Fibroblast of the aortic adventitia (primary cell): ENCODE data around the gene ANKRD31. TPM values are rescaled to one million over a fixed set of nuclear protein-coding genes. Genes with fewer than 3 reads are reported as not detected.
"Not testable (repeated sequence)": the region's sequence is repeated elsewhere in the genome, so short reads cannot be mapped to it uniquely, and the experiment has no call there.

Experiments
- DNase-seq: peaks from one replicate; pipeline ENCODE4 v3.0.0-alpha.2; 2010; ENCODE audit warnings: low read depth
- H3K4me3 ChIP-seq: 2 replicates; pipeline ENCODE4 v1.5.1; 2011; ENCODE audit warnings: low read depth, mild to moderate bottlenecking, control low read depth, low read length, moderate library complexity
- CTCF ChIP-seq: IDR thresholded peaks from 2 replicates; pipeline ENCODE4 v1.5.1; 2011; ENCODE audit warnings: mild to moderate bottlenecking, low read length, control low read depth, inconsistent platforms; ENCODE audit not compliant: insufficient read depth
- total RNA-seq: library from RNA; depleted of rRNA; stranded (reverse); fragments of >200 nt; gene quantifications from 2 replicates; pipeline ENCODE4 v1.2.3, GENCODE V29; 2012; ENCODE audit warnings: low replicate concordance

ANKRD31 gene
- total RNA-seq, 1 donor, result 0.18 TPM

GRCh38 chr5:75089137-75089536 lies 147.5 kb downstream of the ANKRD31 start:
- TF ChIP-seq CTCF, result no peak
- H3K4me3 ChIP-seq, result no peak overlapping the region
- no peak for DNase-seq

- no peak for TF ChIP-seq CTCF
- no peak overlapping the region for H3K4me3 ChIP-seq
- DNase-seq, result no peak
Observed at GRCh38 chr5:75088648-75089047, 148.0 kb downstream of the ANKRD31 start.

- no peak for DNase-seq
- TF ChIP-seq CTCF, result no peak
- no peak overlapping the region for H3K4me3 ChIP-seq
Observed at GRCh38 chr5:75081510-75081909, 155.2 kb downstream of the ANKRD31 start.

- not testable (repeated sequence) for DNase-seq, H3K4me3 ChIP-seq
Observed at GRCh38 chr5:75079346-75079745, 157.3 kb downstream of the ANKRD31 start.

GRCh38 chr5:75078027-75078426 lies 158.7 kb downstream of the ANKRD31 start:
- H3K4me3 ChIP-seq, result no peak overlapping the region
- TF ChIP-seq CTCF, result no peak
- DNase-seq, result no peak

DNA sequence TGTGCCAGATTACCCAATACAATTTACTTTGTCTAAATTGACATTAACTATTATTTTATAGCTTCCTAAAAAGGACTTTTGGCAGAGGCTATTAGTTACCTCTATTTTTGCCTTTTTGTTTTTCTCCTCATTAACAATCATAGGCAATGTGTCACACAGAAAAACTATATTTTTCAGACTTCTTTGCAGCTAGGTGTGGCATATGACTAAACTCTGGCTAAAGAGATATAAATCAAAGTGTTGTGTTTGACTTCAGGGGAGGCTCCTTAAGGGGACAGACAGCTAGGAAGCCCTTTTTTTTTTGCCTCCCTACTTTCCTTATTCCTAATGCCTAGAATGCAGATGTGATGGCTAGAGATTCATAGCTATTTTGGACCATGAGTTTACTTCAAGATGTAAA lies 164.6 kb downstream of the ANKRD31 start:
- no peak for DNase-seq
- no peak overlapping the region for H3K4me3 ChIP-seq
- TF ChIP-seq CTCF, result no peak

DNA sequence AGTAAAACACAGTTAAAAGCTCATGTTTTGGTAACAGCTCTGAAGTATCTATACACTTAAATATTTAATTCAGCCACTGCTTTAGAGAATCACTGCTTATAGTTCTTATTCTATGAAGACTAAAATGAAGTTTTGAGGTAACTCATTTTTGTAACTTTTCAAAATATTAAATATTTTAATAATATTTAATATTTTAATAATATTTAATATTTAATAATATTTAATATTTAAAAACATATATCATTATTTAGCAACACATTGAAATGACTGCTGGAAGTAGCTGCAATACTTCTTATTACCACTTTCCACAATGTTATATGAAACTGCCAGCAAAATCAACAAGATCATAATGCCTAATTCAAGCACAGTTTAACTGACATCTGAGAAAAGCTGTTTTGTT lies 165.6 kb downstream of the ANKRD31 start:
- TF ChIP-seq CTCF, result no peak
- no peak for DNase-seq
- no peak overlapping the region for H3K4me3 ChIP-seq
